ENCODE results near the gene UROS. TPM values are rescaled to one million over a fixed set of nuclear protein-coding genes. Genes with fewer than 3 reads are reported as not detected.
A peak's percentile ranks its signal among the peaks of the same experiment; 100 is the strongest.

The UROS gene
- 143 and 148 TPM in 2 replicates for total RNA-seq (2014; rRNA removed; shearing (Covaris generic))

- DNase-seq (ENCODE audit: low spot score): peak; percentile 86
- in situ Hi-C loops (cut with HindIII; ENCODE audit: low sequenced_read_pairs): no loop called here
Observed at GRCh38 chr10:125822878-125823662, at the start of gene UROS, which contains the start of gene BCCIP. Gene UROS (minus strand): TSS chr10:125823258. CDS start chr10:125816499, 6,759 bp downstream. Gene BCCIP (plus strand): TSS chr10:125823546. CDS start chr10:125823558, 12 bp downstream.

- no peak for DNase-seq (ENCODE audit: low spot score)
- in situ Hi-C loops (cut with HindIII; ENCODE audit: low sequenced_read_pairs): no loop called here
Observed at GRCh38 chr10:125871338-125871737, 48.3 kb upstream of the UROS start.

- DNase-seq (ENCODE audit: low spot score): peak; percentile 34
- in situ Hi-C loops (cut with HindIII; ENCODE audit: low sequenced_read_pairs): no loop called here
Observed at GRCh38 chr10:125868372-125868975, 45.4 kb upstream of the UROS start.

GRCh38 chr10:125866421-125867029, 43.5 kb upstream of the UROS start:
- DNase-seq (ENCODE audit: low spot score): no peak
- in situ Hi-C loops (cut with HindIII; ENCODE audit: low sequenced_read_pairs): no loop called here

- DNase-seq (ENCODE audit: low spot score): no peak
- in situ Hi-C loops (cut with HindIII; ENCODE audit: low sequenced_read_pairs): no loop called here
Observed at GRCh38 chr10:125865120-125865519, 42.1 kb upstream of the UROS start.

GRCh38 chr10:125859128-125859817, 36.2 kb upstream of the UROS start:
- DNase-seq (ENCODE audit: low spot score): no peak
- in situ Hi-C loops (cut with HindIII; ENCODE audit: low sequenced_read_pairs): no loop called here

- DNase-seq (ENCODE audit: low spot score): no peak
- in situ Hi-C loops (cut with HindIII; ENCODE audit: low sequenced_read_pairs): no loop called here
Observed at GRCh38 chr10:125857185-125857760, 34.2 kb upstream of the UROS start.

- in situ Hi-C loops (cut with HindIII; ENCODE audit: low sequenced_read_pairs): no loop called here
- DNase-seq (ENCODE audit: low spot score): no peak
Observed at GRCh38 chr10:125852487-125852886, 29.4 kb upstream of the UROS start.

- in situ Hi-C loops (cut with HindIII; ENCODE audit: low sequenced_read_pairs): no loop called here
- DNase-seq (ENCODE audit: low spot score): peak; percentile 74
Observed at GRCh38 chr10:125850766-125851731, 28.0 kb upstream of the UROS start.

- in situ Hi-C loops (cut with HindIII; ENCODE audit: low sequenced_read_pairs): no loop called here
- no peak for DNase-seq (ENCODE audit: low spot score)
Observed at GRCh38 chr10:125849448-125849847, 26.4 kb upstream of the UROS start.

GRCh38 chr10:125848857-125849256, 25.8 kb upstream of the UROS start:
- in situ Hi-C loops (cut with HindIII; ENCODE audit: low sequenced_read_pairs): no loop called here
- no peak for DNase-seq (ENCODE audit: low spot score)

- DNase-seq (ENCODE audit: low spot score): no peak
- in situ Hi-C loops (cut with HindIII; ENCODE audit: low sequenced_read_pairs): no loop called here
Observed at GRCh38 chr10:125848371-125848770, 25.3 kb upstream of the UROS start.

GRCh38 chr10:125846894-125847293, 23.8 kb upstream of the UROS start:
- no peak for DNase-seq (ENCODE audit: low spot score)
- in situ Hi-C loops (cut with HindIII; ENCODE audit: low sequenced_read_pairs): no loop called here

- in situ Hi-C loops (cut with HindIII; ENCODE audit: low sequenced_read_pairs): no loop called here
- DNase-seq (ENCODE audit: low spot score): no peak
Observed at GRCh38 chr10:125845617-125846016, 22.6 kb upstream of the UROS start.

GRCh38 chr10:125844751-125845221, 21.7 kb upstream of the UROS start:
- in situ Hi-C loops (cut with HindIII; ENCODE audit: low sequenced_read_pairs): no loop called here
- DNase-seq (ENCODE audit: low spot score): no peak

GRCh38 chr10:125843603-125844329, 20.7 kb upstream of the UROS start:
- no peak for DNase-seq (ENCODE audit: low spot score)
- in situ Hi-C loops (cut with HindIII; ENCODE audit: low sequenced_read_pairs): no loop called here

- in situ Hi-C loops (cut with HindIII; ENCODE audit: low sequenced_read_pairs): no loop called here
- DNase-seq (ENCODE audit: low spot score): no peak
Observed at GRCh38 chr10:125840955-125841354, 17.9 kb upstream of the UROS start.

GRCh38 chr10:125840406-125840805, 17.3 kb upstream of the UROS start:
- in situ Hi-C loops (cut with HindIII; ENCODE audit: low sequenced_read_pairs): no loop called here
- DNase-seq (ENCODE audit: low spot score): no peak

Data from G401 (cell line).